Fibroblast of pulmonary artery (primary cell): ENCODE data around the gene SOCS1.
A peak's percentile ranks its signal among the peaks of the same experiment; 100 is the strongest.

Source experiments
- DNase-seq: peaks from one replicate; pipeline ENCODE4 v3.0.0-alpha.2; 2010; ENCODE audit warnings: low read depth
- H3K4me3 ChIP-seq: replicated peaks from 2 replicates; pipeline ENCODE4 v1.5.1; 2011; ENCODE audit warnings: low read depth, mild to moderate bottlenecking, control low read depth, low read length, moderate library complexity
- CTCF ChIP-seq: IDR thresholded peaks from 2 replicates; pipeline ENCODE4 v1.5.1; 2011; ENCODE audit warnings: mild to moderate bottlenecking, control low read depth, low read length, inconsistent platforms; ENCODE audit errors: missing control alignments

Gene SOCS1

GRCh38 chr16:11207646-11208045 is 48.4 kb downstream of the SOCS1 start:
- peak; percentile 26 for DNase-seq
- H3K4me3 ChIP-seq = no peak overlapping the region
- TF ChIP-seq CTCF = no peak

GRCh38 chr16:11205754-11206581 is 50.0 kb downstream of the SOCS1 start:
- TF ChIP-seq CTCF = no peak
- DNase-seq = peak; percentile 91
- no peak overlapping the region for H3K4me3 ChIP-seq

GRCh38 chr16:11205065-11205699 is 50.8 kb downstream of the SOCS1 start:
- no peak for TF ChIP-seq CTCF
- DNase-seq = no peak
- H3K4me3 ChIP-seq = no peak overlapping the region

- no peak overlapping the region for H3K4me3 ChIP-seq
- no peak for TF ChIP-seq CTCF
- DNase-seq = no peak
These were observed 51.4 kb downstream of the SOCS1 start for GRCh38 chr16:11204513-11205047.
